ENCODE results near the gene CHSY1.

DNA sequence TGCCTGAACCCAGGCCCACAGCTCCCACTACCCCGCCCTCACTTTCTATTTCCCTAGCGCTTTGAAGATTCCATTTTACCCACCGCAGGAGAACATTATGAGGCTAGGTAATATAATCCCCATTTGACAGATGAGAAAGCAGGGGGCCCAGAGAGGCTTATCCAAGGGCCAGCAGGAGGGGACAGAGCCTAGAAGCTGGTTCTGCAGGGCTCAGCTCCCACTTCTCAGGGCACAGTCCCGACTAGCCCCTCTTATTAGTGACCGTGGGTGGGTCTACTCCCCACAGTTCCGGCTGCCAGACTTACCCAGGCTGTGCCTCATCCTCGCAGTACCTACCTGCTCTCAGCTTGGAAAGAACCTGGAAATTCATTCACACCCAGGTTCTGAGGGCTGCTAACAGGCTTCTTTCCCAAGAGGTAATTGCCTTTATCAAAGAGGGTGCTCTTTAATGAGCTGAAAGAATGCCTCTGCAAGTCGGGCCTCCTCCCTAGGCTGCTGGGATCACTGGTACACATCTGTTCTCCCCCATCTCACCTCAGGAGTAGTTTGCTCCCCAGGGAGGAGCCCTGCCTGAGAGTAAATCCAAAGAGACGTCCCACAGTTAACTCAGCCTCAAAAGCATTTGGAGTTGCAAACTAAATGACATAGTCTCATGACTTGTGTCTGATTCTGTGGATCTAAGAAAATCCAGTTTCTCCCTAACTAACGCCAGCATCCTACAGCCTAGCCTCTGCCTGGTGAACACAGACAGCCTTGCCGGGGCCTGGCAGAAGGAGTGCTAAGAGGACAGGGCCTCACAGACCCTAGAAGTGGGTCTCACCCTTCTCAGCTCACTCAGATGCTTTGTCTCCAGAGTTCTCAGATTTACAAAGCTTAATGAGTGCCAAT lies 125.0 kb downstream of the CHSY1 start:
- TF ChIP-seq, protein P1, sequence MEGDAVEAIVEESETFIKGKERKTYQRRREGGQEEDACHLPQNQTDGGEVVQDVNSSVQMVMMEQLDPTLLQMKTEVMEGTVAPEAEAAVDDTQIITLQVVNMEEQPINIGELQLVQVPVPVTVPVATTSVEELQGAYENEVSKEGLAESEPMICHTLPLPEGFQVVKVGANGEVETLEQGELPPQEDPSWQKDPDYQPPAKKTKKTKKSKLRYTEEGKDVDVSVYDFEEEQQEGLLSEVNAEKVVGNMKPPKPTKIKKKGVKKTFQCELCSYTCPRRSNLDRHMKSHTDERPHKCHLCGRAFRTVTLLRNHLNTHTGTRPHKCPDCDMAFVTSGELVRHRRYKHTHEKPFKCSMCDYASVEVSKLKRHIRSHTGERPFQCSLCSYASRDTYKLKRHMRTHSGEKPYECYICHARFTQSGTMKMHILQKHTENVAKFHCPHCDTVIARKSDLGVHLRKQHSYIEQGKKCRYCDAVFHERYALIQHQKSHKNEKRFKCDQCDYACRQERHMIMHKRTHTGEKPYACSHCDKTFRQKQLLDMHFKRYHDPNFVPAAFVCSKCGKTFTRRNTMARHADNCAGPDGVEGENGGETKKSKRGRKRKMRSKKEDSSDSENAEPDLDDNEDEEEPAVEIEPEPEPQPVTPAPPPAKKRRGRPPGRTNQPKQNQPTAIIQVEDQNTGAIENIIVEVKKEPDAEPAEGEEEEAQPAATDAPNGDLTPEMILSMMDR (IDR thresholded peaks at IDR 0.05), result no peak
- TF ChIP-seq POLR2A (IDR thresholded peaks at IDR 0.05), result no peak

Data from heart left ventricle (tissue), 13 donors.